GM12878 (cell line): ENCODE data around the gene PARP6. TPM values are rescaled to one million over a fixed set of nuclear protein-coding genes. Genes with fewer than 3 reads are reported as not detected.

Experiments
- ASH2L ChIP-seq: fragments of 300-600, 200-600 bp; sonication (generic); IDR thresholded peaks from 2 replicates; pipeline ENCODE4 v1.6.1; 2017; ENCODE audit warnings: low read depth, mild to moderate bottlenecking, borderline replicate concordance
- BCL11A ChIP-seq: IDR thresholded peaks from 2 replicates; pipeline ENCODE4 v1.6.1; 2011; ENCODE audit warnings: low read depth, low read length
- BHLHE40 ChIP-seq, 2 experiments: fragments of 450-650 bp in 1 of 2; IDR thresholded peaks; 2 replicates each; pipeline ENCODE4 v1.6.1; 2011 to 2017; ENCODE audit warnings: low read depth in 2 of 2, borderline replicate concordance in 1 of 2, improper control_type of control experiment in 1 of 2, low read length in 1 of 2, mild to moderate bottlenecking in 1 of 2
- CBFB ChIP-seq: IDR thresholded peaks from 2 replicates; pipeline ENCODE4 v1.6.1; 2016; ENCODE audit warnings: antibody characterized with exemption, low read depth
- CBX3 ChIP-seq: fragments of 200-600 bp; sonication (generic); IDR thresholded peaks from 2 replicates; pipeline ENCODE4 v1.6.1; 2016; ENCODE audit warnings: low read depth, borderline replicate concordance
- FOXK2 ChIP-seq: fragments of 450-650 bp; IDR thresholded peaks from 2 replicates; pipeline ENCODE4 v1.6.1; 2017; ENCODE audit warnings: mild to moderate bottlenecking, moderate library complexity
- HDAC2 ChIP-seq: fragments of 200-600 bp; sonication (generic); IDR thresholded peaks from 2 replicates; pipeline ENCODE4 v1.6.1; 2017
- NBN ChIP-seq: fragments of 450-650 bp; IDR thresholded peaks from 2 replicates; pipeline ENCODE4 v1.6.1; 2016
- NFIC ChIP-seq: IDR thresholded peaks from 2 replicates; pipeline ENCODE4 v1.6.1; 2012; ENCODE audit warnings: low read depth, mild to moderate bottlenecking, inconsistent platforms, low read length, moderate library complexity
- NFYA ChIP-seq: IDR thresholded peaks from 2 replicates; pipeline ENCODE4 v1.6.1; 2011; ENCODE audit warnings: low read depth, mild to moderate bottlenecking, low read length, improper control_type of control experiment, borderline replicate concordance
- NR2C1 ChIP-seq: fragments of 450-650 bp; IDR thresholded peaks from 2 replicates; pipeline ENCODE4 v1.6.1; 2017; ENCODE audit warnings: antibody characterized with exemption, mild to moderate bottlenecking, moderate library complexity
- NR2C2 ChIP-seq: IDR thresholded peaks from 2 replicates; pipeline ENCODE4 v1.6.1; 2011; ENCODE audit warnings: borderline replicate concordance, low read depth; ENCODE audit not compliant: control insufficient read depth, insufficient read length
- POU2F2 ChIP-seq: IDR thresholded peaks from 3 replicates; pipeline ENCODE4 v1.6.1; 2011; ENCODE audit warnings: low read depth, mild to moderate bottlenecking, low read length, borderline replicate concordance
- RBBP5 ChIP-seq: fragments of 200-600 bp; sonication (generic); conservative IDR thresholded peaks from 2 replicates; pipeline ENCODE4 v1.6.1; 2016
- RCOR1 ChIP-seq: conservative IDR thresholded peaks from 2 replicates; pipeline ENCODE4 v1.6.1; 2012; ENCODE audit warnings: low read depth, low read length, improper control_type of control experiment
- TARDBP ChIP-seq: IDR thresholded peaks from 2 replicates; pipeline ENCODE4 v1.6.1; 2016; ENCODE audit warnings: borderline replicate concordance
- TCF3 ChIP-seq: IDR thresholded peaks from 2 replicates; pipeline ENCODE4 v1.6.1; 2012; ENCODE audit warnings: low read depth, mild to moderate bottlenecking, low read length, borderline replicate concordance; ENCODE audit not compliant: insufficient read depth
- ZNF217 ChIP-seq: fragments of 450-650 bp; IDR thresholded peaks from 2 replicates; pipeline ENCODE4 v1.6.1; 2017; ENCODE audit warnings: antibody characterized with exemption, mild to moderate bottlenecking
- ZSCAN29 ChIP-seq: fragments of 450-650 bp; IDR thresholded peaks from 2 replicates; pipeline ENCODE4 v1.6.1; 2017; ENCODE audit warnings: mild to moderate bottlenecking, moderate library complexity
- polyA plus RNA-seq, 11 experiments: library from polyadenylated mRNA; depleted of rRNA in 4 of 11; unstranded in 6 of 11; stranded (reverse) in 5 of 11; fragments of >200 nt; fragmentation: Nextera tagmentation in 4 of 11; fragmentation: Illumina TruSeq in 1 of 11; extraction: Ambion mirVana in 4 of 11; extraction: Trizol in 1 of 11; gene quantifications; 1 replicate in 1 of 11; 2 replicates in 10 of 11; pipeline versions ENCODE4 v1.2.1 to v1.2.3, GENCODE V29; 2011 to 2016; ENCODE audit warnings: inconsistent platforms in 2 of 11, missing spikeins in 2 of 11, low read depth in 1 of 11
- total RNA-seq, 4 experiments: library from RNA; depleted of rRNA in 3 of 4; stranded (reverse); fragments of >200 nt in 3 of 4; fragmentation: Illumina TruSeq in 1 of 4; extraction: Trizol in 1 of 4; gene quantifications; 2 replicates each; pipeline versions ENCODE4 v1.2.1 to v1.2.3, GENCODE V29; 2013 to 2021
- TF ChIP-seq, protein P1 (sequence below): IDR thresholded peaks from 2 replicates; pipeline ENCODE4 v1.6.1; 2011; ENCODE audit warnings: mild to moderate bottlenecking, low read depth, low read length, moderate library complexity; ENCODE audit not compliant: insufficient replicate concordance
- TF ChIP-seq, protein P2 (sequence below): fragments of 450-650 bp; IDR thresholded peaks from 2 replicates; pipeline ENCODE4 v1.6.1; 2017; ENCODE audit warnings: mild to moderate bottlenecking, moderate library complexity
- TF ChIP-seq, protein P3 (sequence below): fragments of 450-650 bp; IDR thresholded peaks from 2 replicates; pipeline ENCODE4 v1.6.1; 2017; ENCODE audit warnings: borderline replicate concordance
- TF ChIP-seq, protein P4 (sequence below), 3 experiments: IDR thresholded peaks in 2 of 3; conservative IDR thresholded peaks in 1 of 3; 2 replicates each; pipeline ENCODE4 v1.5.1; 2011; ENCODE audit warnings: low read depth in 3 of 3, low read length in 3 of 3, mild to moderate bottlenecking in 3 of 3, control low read depth in 2 of 3, moderate library complexity in 2 of 3, inconsistent platforms in 1 of 3, mixed read lengths in 1 of 3; ENCODE audit not compliant: control insufficient read depth in 2 of 3, insufficient read depth in 1 of 3; ENCODE audit errors: extremely low read depth in 1 of 3

The PARP6 gene
- total and polyA plus RNA-seq, 10 of the 15 experiments (the other 5 are each of a cell fraction or from before 2014, with no cell fraction given), result 14.3 to 73.5 (median 26.9) TPM

DNA sequence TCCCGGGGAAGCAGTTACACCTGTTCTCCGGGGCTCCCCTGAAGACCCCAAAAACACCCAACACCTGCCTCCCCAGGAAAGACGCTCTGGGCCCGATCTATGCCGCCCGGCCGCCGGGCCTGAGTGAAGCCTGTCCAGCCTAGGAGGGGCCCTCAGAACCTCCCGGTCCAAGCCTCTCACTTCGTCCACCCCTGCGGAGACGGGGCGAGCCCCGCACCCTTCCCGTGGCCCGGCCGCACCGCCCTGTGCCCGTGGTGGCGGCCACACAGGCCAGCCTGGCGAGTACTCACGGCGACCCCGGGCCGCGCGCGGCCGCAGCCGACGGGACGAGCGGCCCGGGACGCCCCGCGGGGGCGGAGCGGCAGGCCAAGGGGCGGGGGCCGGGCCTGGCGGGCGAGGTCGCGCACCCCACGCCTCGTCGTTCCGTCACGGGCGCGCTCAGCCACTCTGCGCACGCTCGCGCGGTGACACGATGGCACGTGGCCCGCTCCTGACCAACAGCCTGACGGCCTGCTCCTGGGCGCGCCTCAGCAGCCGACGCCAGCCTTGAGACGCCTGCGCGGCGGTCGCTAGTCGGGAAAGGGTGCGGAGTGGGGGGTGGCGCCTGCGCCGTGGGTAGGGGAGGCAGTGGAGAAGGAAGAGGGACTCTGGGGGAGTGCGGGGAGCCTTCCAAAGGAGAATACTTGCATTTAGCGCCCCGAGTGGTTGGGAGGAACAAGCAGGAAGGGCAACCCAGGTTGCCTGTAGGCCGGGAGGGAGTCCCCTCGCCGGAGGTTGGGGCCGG is at the start of gene PARP6 (continued):
- TF ChIP-seq NR2C2 (no peak), TCF3 (no peak), CBX3 (no peak), RBBP5 (no peak), CBFB (no peak; the same call in 1 of the 2 replicates), TARDBP (0 out of 2 replicates have a peak, but pooled peaks have one; percentile 20), ZSCAN29 (no peak), NFIC (no peak), NFYA (no peak), POU2F2 (no peak), FOXK2 (no peak), BCL11A (no peak), NBN (peak; percentile 84), ASH2L (0 out of 2 replicates have a peak, but pooled peaks have one; percentile 37), NR2C1 (peak; percentile 75), RCOR1 (no peak), BHLHE40 (IDR thresholded peaks at IDR 0.05; ENCODE audit: borderline replicate concordance in 1 of 2, low read depth in 2 of 2, low read length in 1 of 2) (peak; percentile 78 to 98; a peak in 3 of 4 replicates), ZNF217 (no peak), HDAC2 (no peak)
- TF ChIP-seq, protein P1, sequence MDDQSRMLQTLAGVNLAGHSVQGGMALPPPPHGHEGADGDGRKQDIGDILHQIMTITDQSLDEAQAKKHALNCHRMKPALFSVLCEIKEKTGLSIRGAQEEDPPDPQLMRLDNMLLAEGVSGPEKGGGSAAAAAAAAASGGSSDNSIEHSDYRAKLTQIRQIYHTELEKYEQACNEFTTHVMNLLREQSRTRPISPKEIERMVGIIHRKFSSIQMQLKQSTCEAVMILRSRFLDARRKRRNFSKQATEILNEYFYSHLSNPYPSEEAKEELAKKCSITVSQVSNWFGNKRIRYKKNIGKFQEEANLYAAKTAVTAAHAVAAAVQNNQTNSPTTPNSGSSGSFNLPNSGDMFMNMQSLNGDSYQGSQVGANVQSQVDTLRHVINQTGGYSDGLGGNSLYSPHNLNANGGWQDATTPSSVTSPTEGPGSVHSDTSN, result no peak
- TF ChIP-seq, protein P2, sequence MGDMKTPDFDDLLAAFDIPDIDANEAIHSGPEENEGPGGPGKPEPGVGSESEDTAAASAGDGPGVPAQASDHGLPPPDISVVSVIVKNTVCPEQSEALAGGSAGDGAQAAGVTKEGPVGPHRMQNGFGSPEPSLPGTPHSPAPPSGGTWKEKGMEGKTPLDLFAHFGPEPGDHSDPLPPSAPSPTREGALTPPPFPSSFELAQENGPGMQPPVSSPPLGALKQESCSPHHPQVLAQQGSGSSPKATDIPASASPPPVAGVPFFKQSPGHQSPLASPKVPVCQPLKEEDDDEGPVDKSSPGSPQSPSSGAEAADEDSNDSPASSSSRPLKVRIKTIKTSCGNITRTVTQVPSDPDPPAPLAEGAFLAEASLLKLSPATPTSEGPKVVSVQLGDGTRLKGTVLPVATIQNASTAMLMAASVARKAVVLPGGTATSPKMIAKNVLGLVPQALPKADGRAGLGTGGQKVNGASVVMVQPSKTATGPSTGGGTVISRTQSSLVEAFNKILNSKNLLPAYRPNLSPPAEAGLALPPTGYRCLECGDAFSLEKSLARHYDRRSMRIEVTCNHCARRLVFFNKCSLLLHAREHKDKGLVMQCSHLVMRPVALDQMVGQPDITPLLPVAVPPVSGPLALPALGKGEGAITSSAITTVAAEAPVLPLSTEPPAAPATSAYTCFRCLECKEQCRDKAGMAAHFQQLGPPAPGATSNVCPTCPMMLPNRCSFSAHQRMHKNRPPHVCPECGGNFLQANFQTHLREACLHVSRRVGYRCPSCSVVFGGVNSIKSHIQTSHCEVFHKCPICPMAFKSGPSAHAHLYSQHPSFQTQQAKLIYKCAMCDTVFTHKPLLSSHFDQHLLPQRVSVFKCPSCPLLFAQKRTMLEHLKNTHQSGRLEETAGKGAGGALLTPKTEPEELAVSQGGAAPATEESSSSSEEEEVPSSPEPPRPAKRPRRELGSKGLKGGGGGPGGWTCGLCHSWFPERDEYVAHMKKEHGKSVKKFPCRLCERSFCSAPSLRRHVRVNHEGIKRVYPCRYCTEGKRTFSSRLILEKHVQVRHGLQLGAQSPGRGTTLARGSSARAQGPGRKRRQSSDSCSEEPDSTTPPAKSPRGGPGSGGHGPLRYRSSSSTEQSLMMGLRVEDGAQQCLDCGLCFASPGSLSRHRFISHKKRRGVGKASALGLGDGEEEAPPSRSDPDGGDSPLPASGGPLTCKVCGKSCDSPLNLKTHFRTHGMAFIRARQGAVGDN, result peak; percentile 89
- TF ChIP-seq, protein P3, sequence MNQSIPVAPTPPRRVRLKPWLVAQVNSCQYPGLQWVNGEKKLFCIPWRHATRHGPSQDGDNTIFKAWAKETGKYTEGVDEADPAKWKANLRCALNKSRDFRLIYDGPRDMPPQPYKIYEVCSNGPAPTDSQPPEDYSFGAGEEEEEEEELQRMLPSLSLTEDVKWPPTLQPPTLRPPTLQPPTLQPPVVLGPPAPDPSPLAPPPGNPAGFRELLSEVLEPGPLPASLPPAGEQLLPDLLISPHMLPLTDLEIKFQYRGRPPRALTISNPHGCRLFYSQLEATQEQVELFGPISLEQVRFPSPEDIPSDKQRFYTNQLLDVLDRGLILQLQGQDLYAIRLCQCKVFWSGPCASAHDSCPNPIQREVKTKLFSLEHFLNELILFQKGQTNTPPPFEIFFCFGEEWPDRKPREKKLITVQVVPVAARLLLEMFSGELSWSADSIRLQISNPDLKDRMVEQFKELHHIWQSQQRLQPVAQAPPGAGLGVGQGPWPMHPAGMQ, result no peak
- TF ChIP-seq, protein P4, sequence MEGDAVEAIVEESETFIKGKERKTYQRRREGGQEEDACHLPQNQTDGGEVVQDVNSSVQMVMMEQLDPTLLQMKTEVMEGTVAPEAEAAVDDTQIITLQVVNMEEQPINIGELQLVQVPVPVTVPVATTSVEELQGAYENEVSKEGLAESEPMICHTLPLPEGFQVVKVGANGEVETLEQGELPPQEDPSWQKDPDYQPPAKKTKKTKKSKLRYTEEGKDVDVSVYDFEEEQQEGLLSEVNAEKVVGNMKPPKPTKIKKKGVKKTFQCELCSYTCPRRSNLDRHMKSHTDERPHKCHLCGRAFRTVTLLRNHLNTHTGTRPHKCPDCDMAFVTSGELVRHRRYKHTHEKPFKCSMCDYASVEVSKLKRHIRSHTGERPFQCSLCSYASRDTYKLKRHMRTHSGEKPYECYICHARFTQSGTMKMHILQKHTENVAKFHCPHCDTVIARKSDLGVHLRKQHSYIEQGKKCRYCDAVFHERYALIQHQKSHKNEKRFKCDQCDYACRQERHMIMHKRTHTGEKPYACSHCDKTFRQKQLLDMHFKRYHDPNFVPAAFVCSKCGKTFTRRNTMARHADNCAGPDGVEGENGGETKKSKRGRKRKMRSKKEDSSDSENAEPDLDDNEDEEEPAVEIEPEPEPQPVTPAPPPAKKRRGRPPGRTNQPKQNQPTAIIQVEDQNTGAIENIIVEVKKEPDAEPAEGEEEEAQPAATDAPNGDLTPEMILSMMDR (IDR thresholded peaks at IDR 0.05 in 2 of 3, conservative IDR thresholded peaks at IDR 0.05 in 1 of 3; ENCODE audit: control insufficient read depth in 2 of 3, extremely low read depth in 1 of 3, insufficient read depth in 1 of 3, low read depth in 3 of 3, low read length in 3 of 3), result peak; percentile 64 to 77 (median 73)
